Measurements from ENCODE around the gene GFOD2.

- TF ChIP-seq POLR2A (IDR thresholded peaks at IDR 0.05) (no peak), CTCF (IDR thresholded peaks at IDR 0.05) (no peak)
Measured at GRCh38 chr16:67647681-67648080, 71.4 kb downstream of the GFOD2 start.
